Heart right ventricle (tissue), 16 donors: ENCODE measurements around the gene MAMDC2. TPM values are rescaled to one million over a fixed set of nuclear protein-coding genes. Genes with fewer than 3 reads are reported as not detected.

ENCODE experiments used
- ATAC-seq, 8 donors: fragments of 200-7000 bp; cut with Tn5 transposase; one replicate each; pipeline ENCODE4 v1.9.1; 2020; ENCODE audit warnings: mild to moderate bottlenecking in 8 of 8, moderate library complexity in 8 of 8, moderate number of reproducible peaks in 1 of 8
- DNase-seq, 2 donors: peaks; one replicate each; pipeline ENCODE4 v3.0.0-alpha.2; 2020
- H3K27ac ChIP-seq, 10 donors: fragments of 200-600 bp; sonication (generic) in 2 of 10; one replicate each; pipeline versions ENCODE4 v1.5.0 to v1.8.0; 2020 to 2022; ENCODE audit warnings: mild to moderate bottlenecking in 3 of 10
- H3K27me3 ChIP-seq, 7 donors: fragments of 200-600 bp; one replicate each; pipeline ENCODE4 v1.8.0; 2021 to 2022; ENCODE audit warnings: mild to moderate bottlenecking in 2 of 7
- H3K36me3 ChIP-seq, 9 donors: fragments of 200-600 bp; sonication (generic) in 1 of 9; one replicate each; pipeline versions ENCODE4 v1.5.0 to v1.8.0; 2020 to 2022; ENCODE audit warnings: mild to moderate bottlenecking in 2 of 9
- H3K4me1 ChIP-seq, 9 donors: fragments of 200-600 bp; sonication (generic) in 1 of 9; one replicate each; pipeline versions ENCODE4 v1.5.0 to v1.8.0; 2020 to 2022; ENCODE audit warnings: mild to moderate bottlenecking in 4 of 9
- H3K4me3 ChIP-seq, 10 donors: fragments of 200-600 bp; sonication (generic) in 2 of 10; one replicate each; pipeline versions ENCODE4 v1.5.0 to v1.8.0; 2020 to 2022; ENCODE audit warnings: mild to moderate bottlenecking in 7 of 10, moderate library complexity in 2 of 10
- H3K9me3 ChIP-seq, 11 donors: fragments of 200-600 bp in 10 of 11; sonication (generic) in 2 of 11; one replicate each; pipeline versions ENCODE4 v1.5.0 to v1.8.0; 2013 to 2022; ENCODE audit warnings: mild to moderate bottlenecking in 2 of 11, control low read depth in 1 of 11, moderate library complexity in 1 of 11
- WGBS, 2 donors: extraction: QIAGEN DNeasy Blood & Tissue Kit; methylation state at CpG; one replicate each; pipeline ENCODE4 v1.1.7; 2013; ENCODE audit warnings: inconsistent platforms in 1 of 2; 5-methylcytosine and 5-hydroxymethylcytosine counted together
- intact Hi-C, 10 donors: fragments of 100-400 bp; cut with DNase I; formaldehyde crosslinking; loops; one replicate each; pipeline versions ENCODE4 v1.11.1 to v1.14.2; 2022
- polyA plus RNA-seq, 2 donors: library from polyadenylated mRNA; stranded (reverse); fragments of 200-250 nt; gene quantifications; one replicate each; pipeline ENCODE4 v1.2.3, GENCODE V29; 2013
- total RNA-seq, 10 donors: library from RNA; stranded (reverse); fragmentation: NEBNext Ultra II Directional in 3 of 10; extraction: Animal tissue kit (Norgen Biotek cat#: 25700) in 3 of 10; gene quantifications; one replicate each; pipeline versions ENCODE4 v1.2.1 to v1.2.4, GENCODE V29; 2021 to 2023
- TF ChIP-seq, protein P1 (sequence below), 9 donors: fragments of 200-600 bp; sonication (generic) in 2 of 9; IDR thresholded peaks; one replicate each; pipeline versions ENCODE4 v1.5.0 to v1.8.0; 2021 to 2022; ENCODE audit warnings: antibody characterized with exemption in 9 of 9, mild to moderate bottlenecking in 5 of 9, moderate library complexity in 1 of 9
- donor health status: Arrhythmogenic right ventricular cardiomyopathy.
- donor health status: ischemic (EF 13 %, LVEDD 7.1; RV severe dilation, severe dysfunction).
- donor health status: healthy with polysubstance abuse.
- donor health status: DM: no; HTN: yes; CAD: no.
- donor health status: DM: no; HTN: no; CAD: no.
- donor health status: ischemic (EF 25% LVEDD 6.9; RV normal size, moderate dysfunction).
- donor health status: ischemic (EF 25% LVEDD 5.7; RV mildly dilated, moderate dysfunction).
- donor health status: healthy.
- donor health status: DM: yes; HTN: yes; CAD: no.
- donor health status: Ischemic cardiomyopathy.
- donor health status: ischemic (EF 35%, LVEDD 5.7; RV mildly dilated, moderate dysfunction).
- donor health status: nonischemic (EF 11% LVEDD 7.7; RV severe dilation, severe dysfunction).
- donor health status: DM: yes; HTN: yes; CAD: no.
- donor health status: PGD.
- donor health status: ischemic (EF 29% LVEDD 5.4; RV normal size, mild dysfunction).
- donor health status: nonischemic (EF 23%, LVEDD 6.1; RV moderate dilation, normal function).

Gene MAMDC2
- total and polyA plus RNA-seq, 12 donors = 2.3 to 11.8 (median 5.8) TPM

DNA sequence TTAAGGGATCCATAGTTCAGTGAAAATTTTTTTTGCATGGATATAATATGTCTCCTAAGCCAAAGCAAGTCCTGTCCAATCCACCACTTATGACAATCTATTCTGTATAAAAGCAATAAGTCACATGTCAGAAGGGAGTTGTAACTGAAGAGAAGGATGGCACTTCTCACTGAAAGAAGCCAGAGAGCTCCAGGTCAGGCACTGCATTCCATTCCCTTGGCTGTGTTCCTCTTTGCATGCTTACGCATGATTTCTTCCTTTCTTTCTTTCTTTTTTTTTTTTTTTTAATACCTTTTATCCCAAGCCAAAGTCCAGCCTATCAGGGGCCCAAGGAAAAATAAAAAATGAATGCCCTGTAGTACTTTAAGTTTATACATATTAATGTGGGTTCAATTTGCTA, 39.8 kb downstream of the MAMDC2 start:
- WGBS, 2 donors = 36 to 57% methylated on average over 1 of the region's 1 CpG
- intact Hi-C loops = loop anchor here in 1 of 10 donors (5.0 kb wide), 1 partner anchor 41 kb away; the partner anchor contains the start of gene MAMDC2
- Histone ChIP-seq H3K4me1 (peaks cover 0 to 47% (median 24%) of the 10 kb centered on the region in 9 donors), H3K36me3 (no peaks in the 10 kb centered on the region), H3K9me3 (no peaks in the 10 kb centered on the region), H3K27me3 (no peaks in the 10 kb centered on the region), H3K27ac (no peak overlapping the region), H3K4me3 (no peak overlapping the region)
- DNase-seq (no peak), ATAC-seq (no peak)
- TF ChIP-seq, protein P1, sequence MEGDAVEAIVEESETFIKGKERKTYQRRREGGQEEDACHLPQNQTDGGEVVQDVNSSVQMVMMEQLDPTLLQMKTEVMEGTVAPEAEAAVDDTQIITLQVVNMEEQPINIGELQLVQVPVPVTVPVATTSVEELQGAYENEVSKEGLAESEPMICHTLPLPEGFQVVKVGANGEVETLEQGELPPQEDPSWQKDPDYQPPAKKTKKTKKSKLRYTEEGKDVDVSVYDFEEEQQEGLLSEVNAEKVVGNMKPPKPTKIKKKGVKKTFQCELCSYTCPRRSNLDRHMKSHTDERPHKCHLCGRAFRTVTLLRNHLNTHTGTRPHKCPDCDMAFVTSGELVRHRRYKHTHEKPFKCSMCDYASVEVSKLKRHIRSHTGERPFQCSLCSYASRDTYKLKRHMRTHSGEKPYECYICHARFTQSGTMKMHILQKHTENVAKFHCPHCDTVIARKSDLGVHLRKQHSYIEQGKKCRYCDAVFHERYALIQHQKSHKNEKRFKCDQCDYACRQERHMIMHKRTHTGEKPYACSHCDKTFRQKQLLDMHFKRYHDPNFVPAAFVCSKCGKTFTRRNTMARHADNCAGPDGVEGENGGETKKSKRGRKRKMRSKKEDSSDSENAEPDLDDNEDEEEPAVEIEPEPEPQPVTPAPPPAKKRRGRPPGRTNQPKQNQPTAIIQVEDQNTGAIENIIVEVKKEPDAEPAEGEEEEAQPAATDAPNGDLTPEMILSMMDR (IDR thresholded peaks at IDR 0.05) = no peak

DNA sequence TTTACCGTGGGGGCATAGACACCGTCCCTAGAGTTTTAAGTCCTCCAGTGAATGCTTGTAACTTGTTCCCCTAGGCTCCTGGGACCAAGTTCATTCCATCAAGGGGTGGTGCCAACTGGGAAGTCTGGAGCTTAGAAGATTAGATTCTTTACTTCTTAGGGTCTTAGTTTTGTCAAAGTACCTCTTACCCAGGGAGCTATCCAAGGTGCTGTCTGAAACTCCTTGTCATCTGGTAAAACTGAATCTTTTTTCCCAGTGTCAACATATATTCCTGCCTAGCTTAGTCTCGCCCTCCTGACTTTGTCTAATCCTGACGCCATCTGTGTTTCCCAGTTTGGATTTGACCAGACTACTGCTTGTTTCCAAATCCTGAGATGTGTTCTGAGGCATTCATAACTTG, 41.6 kb downstream of the MAMDC2 start:
- DNase-seq (no peak), ATAC-seq (no peak)
- intact Hi-C loops = no loop called here
- H3K9me3 ChIP-seq = no peaks in the 10 kb centered on the region
- no peak overlapping the region for H3K27ac ChIP-seq
- H3K4me3 ChIP-seq = no peak overlapping the region
- peaks cover 0 to 36% (median 15%) of the 10 kb centered on the region in 9 donors for H3K4me1 ChIP-seq
- no peaks in the 10 kb centered on the region for H3K36me3 ChIP-seq
- no peaks in the 10 kb centered on the region for H3K27me3 ChIP-seq
- WGBS, 2 donors = 63 to 66% methylated on average over 4 of the region's 4 CpGs
- TF ChIP-seq, protein P1 (IDR thresholded peaks at IDR 0.05) = no peak

DNA sequence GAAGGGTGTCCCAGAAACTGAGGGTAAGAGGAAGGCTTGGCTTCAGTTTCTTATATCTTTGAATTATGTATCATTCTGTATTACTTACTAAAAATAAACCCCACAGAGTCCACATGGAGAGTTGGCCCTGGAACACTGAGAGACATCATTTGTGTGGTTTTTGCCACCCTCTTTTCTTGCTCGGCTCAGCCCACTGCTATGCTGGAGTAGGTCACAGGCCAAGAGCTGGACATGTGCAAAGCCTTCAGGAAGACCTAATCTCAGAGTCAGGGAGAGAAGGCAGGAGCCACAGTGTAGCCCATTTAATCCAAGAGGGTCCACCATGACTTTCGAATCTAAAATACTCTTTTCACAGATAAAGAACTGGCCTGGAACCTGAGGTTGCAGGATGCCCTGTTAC, 47.5 kb downstream of the MAMDC2 start:
- intact Hi-C loops = no loop called here
- 58 to 69% methylated on average over 2 of the region's 2 CpGs for WGBS, 2 donors

DNA sequence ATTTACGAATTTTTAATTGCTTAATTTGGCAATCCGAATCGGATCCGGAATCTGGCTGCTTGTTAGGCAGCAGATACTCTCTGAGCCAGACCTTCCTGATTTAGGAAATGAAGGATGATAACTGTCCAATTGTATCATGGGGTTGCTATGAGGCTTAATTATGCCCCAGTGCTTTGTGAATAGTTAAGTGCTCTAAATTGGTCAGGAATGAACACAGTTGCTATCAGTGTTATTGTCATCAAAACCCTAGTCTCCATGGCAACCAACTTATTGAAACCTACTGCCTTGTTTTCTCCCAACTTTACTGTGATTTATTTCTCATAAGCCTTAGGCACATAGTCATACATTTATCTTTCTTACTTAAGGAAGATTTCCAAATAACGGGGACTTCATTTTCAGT, 47.9 kb downstream of the MAMDC2 start:
- WGBS, 2 donors = 66 to 72% methylated on average over 5 of the region's 5 CpGs
- no peaks in the 10 kb centered on the region for H3K27me3 ChIP-seq
- TF ChIP-seq, protein P1 (IDR thresholded peaks at IDR 0.05) = no peak
- peaks cover 0 to 32% (median 4%) of the 10 kb centered on the region in 9 donors for H3K4me1 ChIP-seq
- no peaks in the 10 kb centered on the region for H3K36me3 ChIP-seq
- intact Hi-C loops = no loop called here
- ATAC-seq (peak in 7 of 8 donors; percentile 28 to 77 (median 58)), DNase-seq (no peak)
- peak overlapping the region in 3 of 10 donors; percentile 10 to 43 (median 22) for H3K27ac ChIP-seq
- H3K9me3 ChIP-seq = no peaks in the 10 kb centered on the region
- H3K4me3 ChIP-seq = no peak overlapping the region

More for the DNA sequence above, 47.5 kb downstream of the MAMDC2 start:
- peak in 4 of 8 donors; percentile 34 to 46 (median 42) for ATAC-seq
- DNase-seq = no peak
- TF ChIP-seq, protein P1 (IDR thresholded peaks at IDR 0.05) = no peak
- Histone ChIP-seq H3K4me3 (no peak overlapping the region), H3K9me3 (no peaks in the 10 kb centered on the region), H3K27me3 (no peaks in the 10 kb centered on the region), H3K4me1 (peaks cover 0 to 36% (median 4%) of the 10 kb centered on the region in 9 donors), H3K27ac (peak overlapping the region in 2 of 10 donors; percentile 10 to 22), H3K36me3 (no peaks in the 10 kb centered on the region)
